Upper lobe of left lung (tissue), 6 donors: Measurements from ENCODE around the gene MCTP1. TPM values are rescaled to one million over a fixed set of nuclear protein-coding genes. Genes with fewer than 3 reads are reported as not detected.

ENCODE experiments used
- ATAC-seq, 2 donors: fragments of 200-7000 bp; cut with Tn5 transposase; one replicate each; pipeline ENCODE4 v1.9.1; 2022; ENCODE audit warnings: mild to moderate bottlenecking in 2 of 2, moderate library complexity in 2 of 2; ENCODE audit not compliant: low FRiP score in 2 of 2
- DNase-seq, 2 donors: peaks; one replicate each; pipeline ENCODE4 v3.0.0-alpha.2; 2019 to 2020
- H3K27ac ChIP-seq, 4 donors: fragments of 200-600 bp; sonication (generic); one replicate each; pipeline ENCODE4 v1.5.1; 2016 to 2019
- H3K27me3 ChIP-seq, 4 donors: fragments of 200-600 bp; sonication (generic); one replicate each; pipeline ENCODE4 v1.5.1; 2017 to 2019
- H3K36me3 ChIP-seq, 4 donors: fragments of 200-600 bp; sonication (generic); one replicate each; pipeline ENCODE4 v1.5.1; 2016 to 2019
- H3K4me1 ChIP-seq, 4 donors: fragments of 200-600 bp; sonication (generic); one replicate each; pipeline ENCODE4 v1.5.1; 2018 to 2019
- H3K4me3 ChIP-seq, 4 donors: fragments of 200-600 bp; sonication (generic); one replicate each; pipeline ENCODE4 v1.5.1; 2017 to 2019; ENCODE audit warnings: mild to moderate bottlenecking in 2 of 4, moderate library complexity in 1 of 4
- H3K9me3 ChIP-seq, 4 donors: fragments of 200-600 bp; sonication (generic); one replicate each; pipeline ENCODE4 v1.5.1; 2018 to 2019
- EP300 ChIP-seq, 4 donors: sonication (generic); formaldehyde crosslinking; IDR thresholded peaks; one replicate each; pipeline ENCODE4 v1.5.1; 2017; ENCODE audit warnings: antibody characterized with exemption in 4 of 4, control low read depth in 2 of 4
- POLR2A ChIP-seq, 4 donors: fragments of 450-650 bp; IDR thresholded peaks; one replicate each; pipeline ENCODE4 v1.5.1; 2016 to 2017; ENCODE audit warnings: antibody characterized with exemption in 4 of 4, mild to moderate bottlenecking in 2 of 4
- POLR2AphosphoS5 ChIP-seq, 2 donors: sonication (generic); formaldehyde crosslinking; IDR thresholded peaks; one replicate each; pipeline ENCODE4 v1.5.1; 2017; ENCODE audit warnings: antibody characterized with exemption in 2 of 2
- WGBS, 2 donors: methylation state at CpG; one replicate each; pipeline ENCODE4 v1.1.5; 2017 to 2018; 5-methylcytosine and 5-hydroxymethylcytosine counted together
- total RNA-seq, 6 donors: library from RNA; depleted of rRNA in 4 of 6; stranded (reverse); fragments of >200 nt in 4 of 6; gene quantifications; one replicate each; pipeline versions ENCODE4 v1.1.0 to v1.2.1, GENCODE V29; 2016 to 2021
- TF ChIP-seq, protein P1 (sequence below), 6 experiments: fragments of 450-650 bp in 4 of 6; fragments of 200-600 bp in 2 of 6; sonication (generic) in 2 of 6; IDR thresholded peaks; one replicate each; pipeline ENCODE4 v1.5.1; 2016 to 2019; ENCODE audit warnings: antibody characterized with exemption in 6 of 6
- donor health status: DM: no; HTN: no; CAD: no; lungs with moderate emphysema.
- donor health status: DM: no; HTN: yes; CAD: no; lungs with severe emphysema.

Gene MCTP1
- total RNA-seq, 6 donors from 2014 or later = 30.4 to 43.8 (median 38.3) TPM

DNA sequence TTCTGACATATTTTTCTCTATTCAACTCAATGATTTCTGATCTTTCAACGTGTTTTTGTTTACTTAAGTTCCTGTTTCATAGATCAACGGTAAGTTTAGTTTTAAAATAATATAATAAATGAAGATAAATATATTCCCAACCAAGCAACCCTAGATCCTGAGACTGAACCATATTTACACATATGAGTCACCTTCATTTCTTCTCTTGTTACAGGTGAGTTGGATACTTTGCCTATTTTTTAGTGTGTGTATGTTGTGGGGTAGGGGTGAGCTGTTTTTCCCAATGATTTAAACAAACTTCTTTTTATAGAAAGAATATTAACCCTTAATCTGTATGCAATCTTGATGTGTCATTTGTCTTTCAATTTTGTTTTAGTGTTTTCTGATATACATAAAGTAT is 186.9 kb downstream of the MCTP1 start:
- DNase-seq (no peak), ATAC-seq (no peak)
- 60 to 78% methylated on average over 2 of the region's 2 CpGs for WGBS, 2 donors
- no peak overlapping the region for H3K4me3 ChIP-seq
- H3K27me3 ChIP-seq = no peaks in the 10 kb centered on the region
- peaks cover 0 to 2% (median 0%) of the 10 kb centered on the region in 4 donors for H3K4me1 ChIP-seq
- H3K27ac ChIP-seq = no peak overlapping the region
- TF ChIP-seq POLR2A (IDR thresholded peaks at IDR 0.05) (no peak), POLR2AphosphoS5 (IDR thresholded peaks at IDR 0.05) (no peak)
- H3K36me3 ChIP-seq = no peaks in the 10 kb centered on the region
- no peaks in the 10 kb centered on the region for H3K9me3 ChIP-seq

DNA sequence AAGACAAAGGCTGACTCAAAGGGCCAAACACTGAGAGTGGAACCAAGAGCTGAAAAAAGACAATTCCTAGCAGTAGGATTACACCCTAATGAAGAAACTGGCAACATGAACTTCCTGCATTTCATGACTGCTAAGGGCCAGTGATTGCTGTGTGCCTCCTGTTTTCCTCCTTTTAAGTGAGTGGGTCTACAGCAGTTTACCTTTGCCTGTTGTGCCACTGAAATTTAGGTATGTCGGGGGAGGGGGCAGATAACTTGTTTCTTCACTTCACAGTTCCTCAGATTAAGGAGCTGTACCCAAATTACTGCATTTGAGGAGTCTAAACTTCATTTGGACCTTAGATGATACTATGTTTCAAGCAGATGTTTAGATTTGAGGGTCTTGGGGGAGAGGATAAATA is 191.7 kb downstream of the MCTP1 start:
- Histone ChIP-seq H3K27me3 (no peaks in the 10 kb centered on the region), H3K9me3 (no peaks in the 10 kb centered on the region), H3K27ac (no peak overlapping the region), H3K4me1 (no peaks in the 10 kb centered on the region), H3K36me3 (no peaks in the 10 kb centered on the region), H3K4me3 (no peak overlapping the region)
- 80 to 92% methylated on average over 1 of the region's 1 CpG for WGBS, 2 donors
- TF ChIP-seq POLR2A (IDR thresholded peaks at IDR 0.05) = no peak
- TF ChIP-seq EP300 (IDR thresholded peaks at IDR 0.05) = no peak
- no peak for TF ChIP-seq POLR2AphosphoS5 (IDR thresholded peaks at IDR 0.05)
- TF ChIP-seq, protein P1, sequence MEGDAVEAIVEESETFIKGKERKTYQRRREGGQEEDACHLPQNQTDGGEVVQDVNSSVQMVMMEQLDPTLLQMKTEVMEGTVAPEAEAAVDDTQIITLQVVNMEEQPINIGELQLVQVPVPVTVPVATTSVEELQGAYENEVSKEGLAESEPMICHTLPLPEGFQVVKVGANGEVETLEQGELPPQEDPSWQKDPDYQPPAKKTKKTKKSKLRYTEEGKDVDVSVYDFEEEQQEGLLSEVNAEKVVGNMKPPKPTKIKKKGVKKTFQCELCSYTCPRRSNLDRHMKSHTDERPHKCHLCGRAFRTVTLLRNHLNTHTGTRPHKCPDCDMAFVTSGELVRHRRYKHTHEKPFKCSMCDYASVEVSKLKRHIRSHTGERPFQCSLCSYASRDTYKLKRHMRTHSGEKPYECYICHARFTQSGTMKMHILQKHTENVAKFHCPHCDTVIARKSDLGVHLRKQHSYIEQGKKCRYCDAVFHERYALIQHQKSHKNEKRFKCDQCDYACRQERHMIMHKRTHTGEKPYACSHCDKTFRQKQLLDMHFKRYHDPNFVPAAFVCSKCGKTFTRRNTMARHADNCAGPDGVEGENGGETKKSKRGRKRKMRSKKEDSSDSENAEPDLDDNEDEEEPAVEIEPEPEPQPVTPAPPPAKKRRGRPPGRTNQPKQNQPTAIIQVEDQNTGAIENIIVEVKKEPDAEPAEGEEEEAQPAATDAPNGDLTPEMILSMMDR (IDR thresholded peaks at IDR 0.05) = no peak
- DNase-seq = no peak
- no peak for ATAC-seq

DNA sequence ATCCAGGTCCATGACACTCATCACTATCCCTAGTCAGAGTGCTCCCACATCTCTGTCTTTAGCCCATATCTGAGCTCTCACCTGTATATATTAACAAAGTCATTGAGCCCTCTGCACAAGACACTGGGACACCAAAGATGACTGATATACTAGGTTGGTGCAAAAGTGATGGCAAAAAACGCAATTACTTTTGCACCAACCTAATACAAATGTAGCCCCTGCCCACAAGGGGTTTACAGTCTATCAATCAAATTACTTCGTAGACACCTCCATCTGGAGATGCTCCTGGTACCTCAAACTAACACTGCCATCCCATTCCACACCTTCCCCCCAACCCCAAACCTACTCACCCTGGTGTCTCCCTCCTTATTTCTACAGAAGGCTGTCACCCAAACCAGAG is 194.1 kb downstream of the MCTP1 start:
- H3K4me3 ChIP-seq = no peak overlapping the region
- no peak for DNase-seq
- TF ChIP-seq, protein P1 (IDR thresholded peaks at IDR 0.05) = no peak
- no peak for ATAC-seq
- WGBS, 2 donors = 86 to 88% methylated on average over 2 of the region's 2 CpGs
- no peaks in the 10 kb centered on the region for H3K27me3 ChIP-seq
- H3K9me3 ChIP-seq = no peaks in the 10 kb centered on the region
- peaks cover 0 to 4% (median 0%) of the 10 kb centered on the region in 4 donors for H3K4me1 ChIP-seq
- no peak overlapping the region for H3K27ac ChIP-seq
- H3K36me3 ChIP-seq = no peaks in the 10 kb centered on the region

DNA sequence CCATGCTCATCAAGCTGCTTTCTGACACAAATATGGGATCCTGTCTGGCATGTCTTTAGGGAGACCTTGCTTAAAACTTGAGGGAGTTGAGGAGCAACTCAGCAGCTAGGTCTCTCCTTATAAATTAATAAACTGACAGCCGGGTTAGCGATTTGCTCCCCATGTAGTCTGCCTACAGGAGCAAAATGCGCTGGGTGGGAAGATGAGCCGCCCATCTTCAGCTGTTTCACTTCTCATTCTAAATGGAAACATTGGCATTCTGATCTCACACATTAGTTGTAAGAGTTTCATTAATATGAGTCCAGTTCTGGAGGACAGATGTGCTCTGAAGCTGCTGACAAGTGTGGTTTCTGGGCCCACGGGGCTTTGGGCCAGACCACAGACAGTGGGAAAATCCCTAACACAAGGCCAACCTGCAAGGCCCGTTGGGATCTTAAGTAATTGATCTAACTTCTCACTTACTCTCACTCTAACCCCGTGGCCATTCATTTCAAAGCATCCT is 197.0 kb downstream of the MCTP1 start:
- H3K27me3 ChIP-seq = no peaks in the 10 kb centered on the region
- no peak overlapping the region for H3K27ac ChIP-seq
- no peaks in the 10 kb centered on the region for H3K36me3 ChIP-seq
- TF ChIP-seq, protein P1 (IDR thresholded peaks at IDR 0.05) = no peak
- no peak for TF ChIP-seq EP300 (IDR thresholded peaks at IDR 0.05)
- TF ChIP-seq POLR2AphosphoS5 (IDR thresholded peaks at IDR 0.05) = no peak
- TF ChIP-seq POLR2A (IDR thresholded peaks at IDR 0.05) = no peak
- WGBS, 2 donors = 66 to 80% methylated on average over 6 to 7 of the region's 7 CpGs
- DNase-seq (no peak), ATAC-seq (peak in 1 of 2 donors; percentile 77)
- H3K4me1 ChIP-seq = peaks cover 0 to 4% (median 0%) of the 10 kb centered on the region in 4 donors
- H3K9me3 ChIP-seq = no peaks in the 10 kb centered on the region
- H3K4me3 ChIP-seq = no peak overlapping the region

DNA sequence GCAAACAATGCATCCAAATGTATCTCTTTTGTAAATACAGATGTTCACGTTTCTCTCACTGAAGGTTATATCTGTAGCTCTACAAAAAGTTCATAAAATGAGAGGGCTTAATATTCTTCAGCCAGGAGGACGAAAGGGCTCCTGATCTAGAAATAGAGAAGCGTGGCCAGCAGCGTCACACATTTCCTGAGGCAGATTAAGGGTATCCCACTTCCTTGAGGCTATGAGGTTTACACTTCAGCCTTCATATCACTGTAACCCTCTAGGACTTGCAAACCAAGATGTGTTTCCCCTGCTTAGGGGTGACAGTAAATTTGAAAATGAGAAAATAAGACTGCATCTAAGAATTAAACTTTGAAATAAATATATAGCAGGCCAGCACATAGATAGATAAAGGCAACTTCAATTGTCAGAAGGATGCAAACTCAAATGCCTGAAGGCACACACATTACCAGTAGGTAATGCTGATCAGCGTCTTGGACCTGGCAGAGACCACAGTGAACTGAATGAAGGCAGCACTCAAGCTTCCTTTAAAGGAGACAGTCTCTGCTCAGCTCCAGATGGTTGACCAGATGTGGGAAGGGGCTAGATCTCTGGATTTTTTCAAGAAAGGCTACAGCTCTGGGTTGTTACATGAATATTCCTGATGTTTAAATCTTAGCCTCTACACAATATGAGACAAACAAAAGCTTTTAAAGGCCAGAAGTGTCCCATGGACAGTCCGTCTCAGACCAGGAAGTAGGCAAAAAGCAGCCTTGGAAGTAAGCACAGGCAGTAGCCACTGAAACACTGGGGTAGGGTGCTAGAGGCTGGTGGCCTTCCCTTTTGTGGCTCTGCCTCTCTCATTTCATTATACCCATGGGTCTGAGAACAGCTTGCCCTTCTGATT is 197.7 kb downstream of the MCTP1 start:
- ATAC-seq = peak in 1 of 2 donors; percentile 65
- H3K27me3 ChIP-seq = no peaks in the 10 kb centered on the region
- H3K9me3 ChIP-seq = no peaks in the 10 kb centered on the region
- no peak overlapping the region for H3K4me3 ChIP-seq
- no peak for DNase-seq
- no peaks in the 10 kb centered on the region for H3K36me3 ChIP-seq
- WGBS, 2 donors = 46 to 68% methylated on average over 6 of the region's 6 CpGs
- H3K27ac ChIP-seq = no peak overlapping the region
- H3K4me1 ChIP-seq = peaks cover 0 to 4% (median 2%) of the 10 kb centered on the region in 4 donors
- TF ChIP-seq EP300 (IDR thresholded peaks at IDR 0.05) = no peak

DNA sequence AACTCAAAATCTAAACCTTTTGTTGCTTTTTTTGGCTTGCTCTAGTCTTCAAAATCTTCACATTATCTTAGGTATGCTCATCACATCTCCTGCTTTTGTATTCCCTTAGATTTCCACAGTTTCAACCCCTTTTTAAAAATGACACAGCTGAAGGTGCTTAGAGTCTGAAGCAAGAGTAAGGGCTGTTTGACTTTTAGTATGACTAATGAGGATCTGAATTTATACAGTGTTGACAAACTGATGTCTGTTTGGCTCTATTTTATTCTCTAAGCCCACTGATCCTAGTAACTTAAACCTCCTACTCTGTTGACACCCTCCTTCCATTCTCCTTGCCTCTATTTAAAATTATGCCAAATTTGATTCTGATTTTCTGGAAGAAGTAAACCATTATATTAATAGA is 200.1 kb downstream of the MCTP1 start:
- Histone ChIP-seq H3K27ac (no peak overlapping the region), H3K9me3 (no peaks in the 10 kb centered on the region), H3K4me3 (no peak overlapping the region), H3K4me1 (peaks cover 0 to 8% (median 5%) of the 10 kb centered on the region in 4 donors), H3K36me3 (no peaks in the 10 kb centered on the region), H3K27me3 (no peaks in the 10 kb centered on the region)
- no peak for ATAC-seq
- no peak for TF ChIP-seq EP300 (IDR thresholded peaks at IDR 0.05)
- TF ChIP-seq POLR2AphosphoS5 (IDR thresholded peaks at IDR 0.05) = no peak
- TF ChIP-seq, protein P1 (IDR thresholded peaks at IDR 0.05) = no peak
- TF ChIP-seq POLR2A (IDR thresholded peaks at IDR 0.05) = no peak
- DNase-seq = no peak
